Effector memory CD8-positive, alpha-beta T cell (primary cell): ENCODE data around the gene TJP2.
"Not testable (repeated sequence)": the region's sequence is repeated elsewhere in the genome, so short reads cannot be mapped to it uniquely, and the experiment has no call there.

Experiments used
- ATAC-seq: fragments of 150-1000 bp; cut with Tn5 transposase; replicated peaks from 2 replicates; pipeline ENCODE4 v1.10.0; 2021; ENCODE audit warnings: mild to moderate bottlenecking, moderate library complexity
- DNase-seq, 3 experiments: peaks; one replicate each; pipeline ENCODE4 v3.0.0; 2021
- H3K27ac Mint-ChIP-seq, 2 donors: one replicate each; pipeline ENCODE4 v1.8.0; 2022; ENCODE audit warnings: mild to moderate bottlenecking in 2 of 2, mixed read lengths in 2 of 2, moderate library complexity in 2 of 2
- H3K27me3 Mint-ChIP-seq, 2 donors: one replicate each; pipeline ENCODE4 v1.8.0; 2022; ENCODE audit warnings: mixed read lengths in 2 of 2
- H3K36me3 Mint-ChIP-seq: one replicate; pipeline ENCODE4 v1.8.0; 2022; ENCODE audit warnings: mild to moderate bottlenecking, moderate library complexity, mixed read lengths; ENCODE audit not compliant: insufficient read depth
- H3K4me1 Mint-ChIP-seq, 2 donors: one replicate each; pipeline ENCODE4 v1.8.0; 2022; ENCODE audit warnings: low read depth in 2 of 2, mixed read lengths in 2 of 2
- H3K4me3 Mint-ChIP-seq, 2 donors: one replicate each; pipeline ENCODE4 v1.8.0; 2022; ENCODE audit warnings: mild to moderate bottlenecking in 2 of 2, mixed read lengths in 2 of 2, moderate library complexity in 2 of 2
- H3K9me3 Mint-ChIP-seq, 2 donors: one replicate each; pipeline ENCODE4 v1.8.0; 2022; ENCODE audit warnings: mixed read lengths in 2 of 2

TJP2 gene

GRCh38 chr9:69306895-69307445, 132.9 kb downstream of the TJP2 start:
- DNase-seq, H3K9me3 Mint-ChIP-seq, H3K27ac Mint-ChIP-seq, ATAC-seq, H3K36me3 Mint-ChIP-seq, H3K4me3 Mint-ChIP-seq, H3K4me1 Mint-ChIP-seq: not testable (repeated sequence)
- peaks cover 23 to 24% of the 10 kb centered on the region in 2 donors for H3K27me3 Mint-ChIP-seq

GRCh38 chr9:69307446-69308205, 133.5 kb downstream of the TJP2 start:
- DNase-seq (no peak), ATAC-seq (no peak)
- no peaks in the 10 kb centered on the region for H3K36me3 Mint-ChIP-seq
- H3K27me3 Mint-ChIP-seq: peaks cover 23 to 29% of the 10 kb centered on the region in 2 donors
- no peak overlapping the region for H3K4me3 Mint-ChIP-seq
- H3K27ac Mint-ChIP-seq: no peak overlapping the region
- peaks cover 2 to 7% of the 10 kb centered on the region in 2 donors for H3K9me3 Mint-ChIP-seq
- no peaks in the 10 kb centered on the region for H3K4me1 Mint-ChIP-seq

GRCh38 chr9:69308206-69308931, 134.3 kb downstream of the TJP2 start:
- Mint-ChIP-seq H3K36me3 (no peaks in the 10 kb centered on the region), H3K4me1 (no peaks in the 10 kb centered on the region), H3K9me3 (peaks cover 2 to 8% of the 10 kb centered on the region in 2 donors), H3K27ac (no peak overlapping the region), H3K27me3 (peaks cover 23 to 29% of the 10 kb centered on the region in 2 donors), H3K4me3 (no peak overlapping the region)
- ATAC-seq: no peak
- no peak for DNase-seq

- Mint-ChIP-seq H3K9me3 (peaks cover 7 to 20% of the 10 kb centered on the region in 2 donors), H3K4me1 (no peaks in the 10 kb centered on the region), H3K27me3 (peaks cover 24 to 37% of the 10 kb centered on the region in 2 donors), H3K36me3 (no peaks in the 10 kb centered on the region), H3K4me3 (no peak overlapping the region), H3K27ac (no peak overlapping the region)
- ATAC-seq (no peak), DNase-seq (no peak)
Observed at GRCh38 chr9:69313175-69313574, 139.1 kb downstream of the TJP2 start.

- H3K36me3 Mint-ChIP-seq: no peaks in the 10 kb centered on the region
Observed at GRCh38 chr9:69314547-69314946, 140.5 kb downstream of the TJP2 start.

GRCh38 chr9:69317081-69317480, 143.0 kb downstream of the TJP2 start:
- no peak overlapping the region for H3K27ac Mint-ChIP-seq
- peaks cover 31 to 62% of the 10 kb centered on the region in 2 donors for H3K27me3 Mint-ChIP-seq
- no peak overlapping the region for H3K4me3 Mint-ChIP-seq
- H3K9me3 Mint-ChIP-seq: peaks cover 6 to 16% of the 10 kb centered on the region in 2 donors
- no peak for DNase-seq
- no peaks in the 10 kb centered on the region for H3K4me1 Mint-ChIP-seq
- no peak for ATAC-seq
- no peaks in the 10 kb centered on the region for H3K36me3 Mint-ChIP-seq

More at GRCh38 chr9:69314547-69314946, 140.5 kb downstream of the TJP2 start:
- no peak for DNase-seq
- Mint-ChIP-seq H3K4me3 (no peak overlapping the region), H3K27ac (no peak overlapping the region), H3K9me3 (peaks cover 7 to 20% of the 10 kb centered on the region in 2 donors), H3K27me3 (peaks cover 30 to 41% of the 10 kb centered on the region in 2 donors), H3K4me1 (no peaks in the 10 kb centered on the region)
- no peak for ATAC-seq

GRCh38 chr9:69317894-69318293, 143.8 kb downstream of the TJP2 start:
- no peak overlapping the region for H3K27ac Mint-ChIP-seq
- H3K36me3 Mint-ChIP-seq: no peaks in the 10 kb centered on the region
- no peak for ATAC-seq
- no peaks in the 10 kb centered on the region for H3K4me1 Mint-ChIP-seq
- no peak for DNase-seq
- peaks cover 5 to 13% of the 10 kb centered on the region in 2 donors for H3K9me3 Mint-ChIP-seq
- H3K27me3 Mint-ChIP-seq: peaks cover 27 to 66% of the 10 kb centered on the region in 2 donors
- no peak overlapping the region for H3K4me3 Mint-ChIP-seq

GRCh38 chr9:69319324-69320025, 145.4 kb downstream of the TJP2 start:
- H3K27me3 Mint-ChIP-seq: peaks cover 35 to 74% of the 10 kb centered on the region in 2 donors
- H3K27ac Mint-ChIP-seq: no peak overlapping the region
- no peaks in the 10 kb centered on the region for H3K36me3 Mint-ChIP-seq
- DNase-seq (no peak), ATAC-seq (no peak)
- peaks cover 1 to 8% of the 10 kb centered on the region in 2 donors for H3K9me3 Mint-ChIP-seq
- H3K4me3 Mint-ChIP-seq: no peak overlapping the region
- H3K4me1 Mint-ChIP-seq: no peaks in the 10 kb centered on the region

GRCh38 chr9:69322256-69322655, 148.2 kb downstream of the TJP2 start:
- DNase-seq (no peak), ATAC-seq (no peak)
- Mint-ChIP-seq H3K4me1 (peaks cover 0 to 3% of the 10 kb centered on the region in 2 donors), H3K27me3 (peaks cover 53 to 77% of the 10 kb centered on the region in 2 donors), H3K9me3 (peaks cover 0 to 6% of the 10 kb centered on the region in 2 donors), H3K36me3 (no peaks in the 10 kb centered on the region), H3K27ac (no peak overlapping the region), H3K4me3 (no peak overlapping the region)

GRCh38 chr9:69323861-69324260, 149.8 kb downstream of the TJP2 start:
- H3K4me1 Mint-ChIP-seq: peaks cover 0 to 3% of the 10 kb centered on the region in 2 donors
- H3K27ac Mint-ChIP-seq: no peak overlapping the region
- H3K9me3 Mint-ChIP-seq: no peaks in the 10 kb centered on the region
- H3K36me3 Mint-ChIP-seq: no peaks in the 10 kb centered on the region
- peaks cover 50 to 66% of the 10 kb centered on the region in 2 donors for H3K27me3 Mint-ChIP-seq
- no peak for ATAC-seq
- no peak overlapping the region for H3K4me3 Mint-ChIP-seq
- DNase-seq: no peak
